ENCODE results near the gene ATP8B4. TPM values are rescaled to one million over a fixed set of nuclear protein-coding genes. Genes with fewer than 3 reads are reported as not detected.
"Not testable (repeated sequence)": the region's sequence is repeated elsewhere in the genome, so short reads cannot be mapped to it uniquely, and the experiment has no call there.

Gene ATP8B4
- total and polyA plus RNA-seq, 12 donors = 0.39 to 5.3 (median 1.6) TPM

DNA sequence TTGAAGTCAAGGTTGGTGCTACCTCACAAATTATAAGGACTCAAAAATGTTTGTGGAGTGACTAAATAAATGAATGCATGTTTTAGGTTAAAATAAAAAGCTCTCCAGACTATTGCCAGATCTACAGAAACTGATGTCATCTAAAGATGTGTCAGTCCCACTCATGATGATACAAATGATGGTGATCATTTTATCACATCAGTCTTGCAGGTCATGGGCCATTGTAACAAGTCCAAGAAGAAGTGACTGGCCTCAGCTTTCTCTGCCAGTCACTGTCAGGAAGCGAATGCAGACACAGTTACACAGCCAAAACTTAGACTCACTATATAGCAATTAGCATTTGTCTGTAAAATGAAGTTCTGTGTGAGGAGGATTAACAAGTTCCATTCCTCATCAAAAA lies 18.5 kb downstream of the ATP8B4 start:
- Histone ChIP-seq H3K4me3 (no peak overlapping the region), H3K9me3 (peaks cover 0 to 4% (median 0%) of the 10 kb centered on the region in 11 donors), H3K36me3 (no peaks in the 10 kb centered on the region), H3K27me3 (no peaks in the 10 kb centered on the region), H3K4me1 (peaks cover 0 to 18% (median 0%) of the 10 kb centered on the region in 9 donors), H3K27ac (no peak overlapping the region)
- WGBS, 2 donors = 90 to 97% methylated on average over 1 of the region's 1 CpG
- no peak for DNase-seq
- intact Hi-C loops (cut with DNase I) = no loop called here
- no peak for ATAC-seq
- TF ChIP-seq, protein P1, sequence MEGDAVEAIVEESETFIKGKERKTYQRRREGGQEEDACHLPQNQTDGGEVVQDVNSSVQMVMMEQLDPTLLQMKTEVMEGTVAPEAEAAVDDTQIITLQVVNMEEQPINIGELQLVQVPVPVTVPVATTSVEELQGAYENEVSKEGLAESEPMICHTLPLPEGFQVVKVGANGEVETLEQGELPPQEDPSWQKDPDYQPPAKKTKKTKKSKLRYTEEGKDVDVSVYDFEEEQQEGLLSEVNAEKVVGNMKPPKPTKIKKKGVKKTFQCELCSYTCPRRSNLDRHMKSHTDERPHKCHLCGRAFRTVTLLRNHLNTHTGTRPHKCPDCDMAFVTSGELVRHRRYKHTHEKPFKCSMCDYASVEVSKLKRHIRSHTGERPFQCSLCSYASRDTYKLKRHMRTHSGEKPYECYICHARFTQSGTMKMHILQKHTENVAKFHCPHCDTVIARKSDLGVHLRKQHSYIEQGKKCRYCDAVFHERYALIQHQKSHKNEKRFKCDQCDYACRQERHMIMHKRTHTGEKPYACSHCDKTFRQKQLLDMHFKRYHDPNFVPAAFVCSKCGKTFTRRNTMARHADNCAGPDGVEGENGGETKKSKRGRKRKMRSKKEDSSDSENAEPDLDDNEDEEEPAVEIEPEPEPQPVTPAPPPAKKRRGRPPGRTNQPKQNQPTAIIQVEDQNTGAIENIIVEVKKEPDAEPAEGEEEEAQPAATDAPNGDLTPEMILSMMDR (IDR thresholded peaks at IDR 0.05) = no peak

DNA sequence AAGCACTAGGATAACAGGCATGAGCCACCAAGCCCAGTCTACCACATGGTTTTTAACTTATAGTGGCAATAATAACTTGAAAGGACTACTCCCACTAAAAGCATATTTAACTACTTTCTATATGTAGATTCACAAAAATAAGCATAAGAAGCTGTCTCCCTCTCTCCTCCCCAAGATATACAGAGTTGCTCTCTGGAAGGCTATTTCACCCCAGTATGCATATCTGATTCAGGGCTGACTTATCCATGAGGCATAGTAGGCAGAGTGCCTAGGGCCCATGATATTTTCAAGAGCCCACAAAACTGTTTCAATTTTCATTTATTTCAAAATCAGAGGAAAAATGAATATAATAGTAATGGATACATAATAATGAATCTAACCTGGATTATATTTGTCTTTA lies 20.5 kb downstream of the ATP8B4 start:
- DNase-seq (no peak), ATAC-seq (no peak)
- Histone ChIP-seq H3K27me3 (no peaks in the 10 kb centered on the region), H3K27ac (no peak overlapping the region), H3K4me1 (peaks cover 0 to 16% (median 0%) of the 10 kb centered on the region in 9 donors), H3K4me3 (no peak overlapping the region), H3K36me3 (no peaks in the 10 kb centered on the region), H3K9me3 (peaks cover 0 to 4% (median 0%) of the 10 kb centered on the region in 11 donors)
- intact Hi-C loops (cut with DNase I) = loop anchor here in 1 of 10 donors (10.0 kb wide), 1 partner anchor 56 kb away; no protein-coding TSS in a partner anchor
- TF ChIP-seq, protein P1 (IDR thresholded peaks at IDR 0.05) = no peak

DNA sequence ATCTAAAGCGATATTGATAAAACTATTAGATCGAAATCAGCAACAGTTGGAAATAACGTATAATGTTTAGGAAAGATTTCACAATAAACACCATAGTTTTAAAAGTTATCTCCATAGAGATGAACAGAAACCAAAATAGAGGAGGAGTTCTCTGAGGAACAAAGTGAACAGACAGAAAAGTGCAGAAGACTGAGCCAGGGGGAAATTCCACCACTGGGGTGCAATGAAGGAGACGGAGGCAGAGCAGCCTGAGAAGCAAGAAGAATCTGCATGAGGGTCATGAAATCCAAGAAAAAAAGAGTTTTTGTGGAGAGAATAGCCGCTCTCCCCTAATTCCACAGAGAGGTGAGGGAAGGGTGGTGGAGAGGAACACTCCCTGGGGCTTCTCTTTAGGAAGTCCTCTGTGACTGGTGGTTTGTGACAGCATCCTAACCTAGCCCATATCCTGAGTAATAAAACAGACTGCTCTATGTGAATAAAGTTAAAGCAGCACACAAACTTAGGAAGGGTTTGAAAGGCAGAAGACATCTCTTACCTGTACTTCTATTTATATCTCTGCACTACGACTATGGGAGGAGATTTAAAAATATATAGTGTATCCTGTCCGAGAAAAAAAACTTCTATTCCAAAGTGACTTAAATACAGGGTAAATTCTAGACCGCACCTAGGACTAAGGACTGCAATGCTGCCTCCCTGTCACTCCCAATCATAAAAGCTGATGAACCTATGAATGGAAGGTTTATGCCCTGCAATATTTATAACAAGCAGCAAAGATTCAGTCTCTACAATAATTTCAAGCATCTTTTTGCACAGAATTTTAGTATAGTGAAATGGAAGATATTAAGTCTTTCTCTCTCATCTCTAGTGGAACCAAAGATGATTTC lies 22.9 kb downstream of the ATP8B4 start:
- H3K4me1 ChIP-seq = peaks cover 0 to 16% (median 0%) of the 10 kb centered on the region in 9 donors
- no peak for ATAC-seq
- H3K4me3 ChIP-seq = no peak overlapping the region
- no peaks in the 10 kb centered on the region for H3K27me3 ChIP-seq
- H3K27ac ChIP-seq = peak overlapping the region in 1 of 10 donors; percentile 5
- H3K36me3 ChIP-seq = no peaks in the 10 kb centered on the region
- no peaks in the 10 kb centered on the region for H3K9me3 ChIP-seq
- DNase-seq = no peak
- 64 to 77% methylated on average over 8 of the region's 8 CpGs for WGBS, 2 donors
- intact Hi-C loops (cut with DNase I) = loop anchor here in 1 of 10 donors (10.0 kb wide), 1 partner anchor 59 kb away; no protein-coding TSS in a partner anchor
- TF ChIP-seq, protein P1 (IDR thresholded peaks at IDR 0.05) = no peak

DNA sequence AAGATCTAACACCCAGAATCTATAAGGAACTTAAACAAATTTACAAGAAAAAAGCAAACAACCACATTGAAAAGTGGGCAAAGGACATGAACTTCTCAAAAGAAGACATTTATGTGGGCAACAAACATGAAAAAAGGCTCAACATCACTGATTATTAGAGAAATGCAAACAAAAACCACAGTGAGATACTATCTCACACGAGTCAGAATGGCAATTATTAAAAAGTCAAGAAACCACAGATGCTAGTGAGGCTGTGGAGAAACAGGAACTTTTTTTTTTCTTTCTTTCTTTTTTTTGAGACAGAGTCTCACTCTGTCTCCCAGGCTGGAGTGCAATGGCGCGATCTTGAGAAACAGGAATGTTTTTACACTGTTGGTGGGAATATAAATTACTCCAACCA lies 29.6 kb downstream of the ATP8B4 start:
- 81 to 84% methylated on average over 3 of the region's 3 CpGs for WGBS, 2 donors
- DNase-seq, H3K27ac ChIP-seq: not testable (repeated sequence)

DNA sequence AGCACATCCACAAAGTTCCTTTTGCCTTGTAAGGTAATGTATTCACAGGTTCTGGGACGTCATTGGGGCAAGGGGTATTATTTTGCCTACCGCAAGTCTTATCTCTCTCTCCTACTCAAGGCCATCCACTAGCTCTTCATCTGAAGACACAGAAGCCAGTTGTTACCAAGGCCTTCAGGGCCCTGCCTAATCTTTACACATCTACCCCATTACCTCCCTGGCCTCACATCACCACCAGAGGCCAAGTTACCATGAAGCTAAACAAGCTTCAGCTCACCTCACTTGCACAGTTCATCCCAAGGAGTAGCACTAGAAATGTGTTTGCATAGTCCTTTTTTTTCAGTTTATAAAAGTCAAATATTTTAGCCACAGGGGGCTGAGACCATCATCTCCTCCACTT lies 34.1 kb downstream of the ATP8B4 start:
- H3K9me3 ChIP-seq = no peaks in the 10 kb centered on the region
- no peaks in the 10 kb centered on the region for H3K27me3 ChIP-seq
- intact Hi-C loops (cut with DNase I) = no loop called here
- ATAC-seq (no peak), DNase-seq (no peak)
- H3K4me1 ChIP-seq = no peaks in the 10 kb centered on the region
- H3K36me3 ChIP-seq = no peaks in the 10 kb centered on the region
- TF ChIP-seq, protein P1 (IDR thresholded peaks at IDR 0.05) = no peak
- H3K27ac ChIP-seq = peak overlapping the region in 1 of 10 donors; percentile 5
- no peak overlapping the region for H3K4me3 ChIP-seq
- WGBS, 2 donors = 86 to 94% methylated on average over 2 of the region's 2 CpGs

More for the DNA sequence above, 29.6 kb downstream of the ATP8B4 start:
- H3K27me3 ChIP-seq; ATAC-seq; H3K4me3 ChIP-seq; H3K9me3 ChIP-seq; H3K36me3 ChIP-seq; intact Hi-C loops (cut with DNase I); H3K4me1 ChIP-seq: not testable (repeated sequence)
